Measurements from ENCODE around the gene NAV1. TPM values are rescaled to one million over a fixed set of nuclear protein-coding genes. Genes with fewer than 3 reads are reported as not detected.

NAV1 gene
- total and polyA plus RNA-seq, 2 experiments from 2014 or later, result 22.7 to 37.4 TPM

DNA sequence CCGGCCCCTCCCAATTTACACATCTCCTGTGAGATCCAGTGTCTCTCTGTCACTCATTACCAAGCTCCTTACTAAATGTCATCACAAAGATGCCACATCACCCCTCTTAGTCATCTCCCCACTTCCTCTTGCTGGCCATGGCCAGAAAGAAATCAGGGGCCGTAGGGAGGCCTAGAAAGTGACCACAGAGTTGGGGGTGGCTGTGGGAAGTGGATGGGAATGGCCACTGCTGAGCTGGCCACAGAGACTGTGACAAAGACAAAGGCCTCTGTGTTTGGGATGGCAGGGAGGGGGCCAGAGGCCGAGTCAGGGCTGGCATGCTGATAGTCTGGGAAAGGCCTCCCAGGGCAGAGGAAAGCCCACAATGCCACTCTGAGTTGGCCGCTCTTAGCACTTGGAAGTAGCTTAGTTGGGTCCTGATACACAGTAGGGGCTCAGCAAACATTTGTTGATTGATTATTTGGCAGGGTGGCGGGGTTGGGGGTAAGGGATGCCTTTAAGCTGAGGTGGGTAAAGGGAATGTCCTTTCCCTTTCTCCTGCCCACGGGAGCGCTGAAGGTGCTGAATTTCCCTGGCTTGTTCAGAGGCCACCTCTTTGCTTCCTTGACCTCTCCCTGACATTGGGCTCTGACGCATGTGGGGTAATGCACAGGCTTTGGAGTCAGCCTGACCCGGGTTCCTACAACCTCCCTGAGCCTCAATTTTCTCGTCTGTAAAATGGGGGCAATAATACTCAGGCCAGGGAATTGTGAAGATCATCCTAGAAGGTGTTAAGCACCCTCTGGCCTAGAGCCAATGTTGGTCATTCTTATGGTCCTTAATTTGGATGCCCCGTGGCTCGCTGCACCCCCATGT, 13.2 kb downstream of the NAV1 start (continued):
- TF ChIP-seq, protein P1, sequence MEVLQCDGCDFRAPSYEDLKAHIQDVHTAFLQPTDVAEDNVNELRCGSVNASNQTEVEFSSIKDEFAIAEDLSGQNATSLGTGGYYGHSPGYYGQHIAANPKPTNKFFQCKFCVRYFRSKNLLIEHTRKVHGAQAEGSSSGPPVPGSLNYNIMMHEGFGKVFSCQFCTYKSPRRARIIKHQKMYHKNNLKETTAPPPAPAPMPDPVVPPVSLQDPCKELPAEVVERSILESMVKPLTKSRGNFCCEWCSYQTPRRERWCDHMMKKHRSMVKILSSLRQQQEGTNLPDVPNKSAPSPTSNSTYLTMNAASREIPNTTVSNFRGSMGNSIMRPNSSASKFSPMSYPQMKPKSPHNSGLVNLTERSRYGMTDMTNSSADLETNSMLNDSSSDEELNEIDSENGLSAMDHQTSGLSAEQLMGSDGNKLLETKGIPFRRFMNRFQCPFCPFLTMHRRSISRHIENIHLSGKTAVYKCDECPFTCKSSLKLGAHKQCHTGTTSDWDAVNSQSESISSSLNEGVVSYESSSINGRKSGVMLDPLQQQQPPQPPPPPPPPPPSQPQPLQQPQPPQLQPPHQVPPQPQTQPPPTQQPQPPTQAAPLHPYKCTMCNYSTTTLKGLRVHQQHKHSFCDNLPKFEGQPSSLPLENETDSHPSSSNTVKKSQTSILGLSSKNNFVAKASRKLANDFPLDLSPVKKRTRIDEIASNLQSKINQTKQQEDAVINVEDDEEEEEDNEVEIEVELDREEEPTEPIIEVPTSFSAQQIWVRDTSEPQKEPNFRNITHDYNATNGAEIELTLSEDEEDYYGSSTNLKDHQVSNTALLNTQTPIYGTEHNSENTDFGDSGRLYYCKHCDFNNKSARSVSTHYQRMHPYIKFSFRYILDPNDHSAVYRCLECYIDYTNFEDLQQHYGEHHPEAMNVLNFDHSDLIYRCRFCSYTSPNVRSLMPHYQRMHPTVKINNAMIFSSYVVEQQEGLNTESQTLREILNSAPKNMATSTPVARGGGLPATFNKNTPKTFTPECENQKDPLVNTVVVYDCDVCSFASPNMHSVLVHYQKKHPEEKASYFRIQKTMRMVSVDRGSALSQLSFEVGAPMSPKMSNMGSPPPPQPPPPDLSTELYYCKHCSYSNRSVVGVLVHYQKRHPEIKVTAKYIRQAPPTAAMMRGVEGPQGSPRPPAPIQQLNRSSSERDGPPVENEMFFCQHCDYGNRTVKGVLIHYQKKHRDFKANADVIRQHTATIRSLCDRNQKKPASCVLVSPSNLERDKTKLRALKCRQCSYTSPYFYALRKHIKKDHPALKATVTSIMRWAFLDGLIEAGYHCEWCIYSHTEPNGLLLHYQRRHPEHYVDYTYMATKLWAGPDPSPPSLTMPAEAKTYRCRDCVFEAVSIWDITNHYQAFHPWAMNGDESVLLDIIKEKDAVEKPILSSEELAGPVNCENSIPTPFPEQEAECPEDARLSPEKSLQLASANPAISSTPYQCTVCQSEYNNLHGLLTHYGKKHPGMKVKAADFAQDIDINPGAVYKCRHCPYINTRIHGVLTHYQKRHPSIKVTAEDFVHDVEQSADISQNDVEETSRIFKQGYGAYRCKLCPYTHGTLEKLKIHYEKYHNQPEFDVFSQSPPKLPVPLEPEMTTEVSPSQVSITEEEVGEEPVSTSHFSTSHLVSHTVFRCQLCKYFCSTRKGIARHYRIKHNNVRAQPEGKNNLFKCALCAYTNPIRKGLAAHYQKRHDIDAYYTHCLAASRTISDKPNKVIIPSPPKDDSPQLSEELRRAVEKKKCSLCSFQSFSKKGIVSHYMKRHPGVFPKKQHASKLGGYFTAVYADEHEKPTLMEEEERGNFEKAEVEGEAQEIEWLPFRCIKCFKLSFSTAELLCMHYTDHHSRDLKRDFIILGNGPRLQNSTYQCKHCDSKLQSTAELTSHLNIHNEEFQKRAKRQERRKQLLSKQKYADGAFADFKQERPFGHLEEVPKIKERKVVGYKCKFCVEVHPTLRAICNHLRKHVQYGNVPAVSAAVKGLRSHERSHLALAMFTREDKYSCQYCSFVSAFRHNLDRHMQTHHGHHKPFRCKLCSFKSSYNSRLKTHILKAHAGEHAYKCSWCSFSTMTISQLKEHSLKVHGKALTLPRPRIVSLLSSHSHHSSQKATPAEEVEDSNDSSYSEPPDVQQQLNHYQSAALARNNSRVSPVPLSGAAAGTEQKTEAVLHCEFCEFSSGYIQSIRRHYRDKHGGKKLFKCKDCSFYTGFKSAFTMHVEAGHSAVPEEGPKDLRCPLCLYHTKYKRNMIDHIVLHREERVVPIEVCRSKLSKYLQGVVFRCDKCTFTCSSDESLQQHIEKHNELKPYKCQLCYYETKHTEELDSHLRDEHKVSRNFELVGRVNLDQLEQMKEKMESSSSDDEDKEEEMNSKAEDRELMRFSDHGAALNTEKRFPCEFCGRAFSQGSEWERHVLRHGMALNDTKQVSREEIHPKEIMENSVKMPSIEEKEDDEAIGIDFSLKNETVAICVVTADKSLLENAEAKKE (CRISPR knock-in tag; IDR thresholded peaks at IDR 0.05), result no peak

DNA sequence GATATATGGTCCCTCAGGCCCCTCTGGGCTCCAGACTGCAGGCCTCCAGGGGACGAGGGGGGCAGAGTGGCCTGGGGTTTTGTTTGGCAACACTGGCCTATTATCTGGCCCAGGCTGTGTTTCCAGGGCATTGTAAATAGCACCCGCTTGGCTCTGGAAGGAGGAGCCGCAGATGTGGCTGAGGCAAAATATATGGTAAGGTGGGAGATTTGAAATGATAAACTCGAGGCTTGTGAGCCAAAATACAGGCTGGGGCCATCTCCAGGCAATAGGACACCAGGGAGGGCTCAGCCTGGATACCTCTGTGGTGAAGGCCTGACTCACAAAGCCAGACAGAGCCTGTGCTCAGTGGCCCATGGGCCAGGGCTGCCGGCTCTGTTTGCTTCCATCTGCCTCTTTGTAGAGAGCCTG, 14.0 kb downstream of the NAV1 start:
- no peak overlapping the region for H3K27ac Mint-ChIP-seq
- no peak overlapping the region for H3K4me3 Mint-ChIP-seq
- no peaks in the 10 kb centered on the region for H3K36me3 Mint-ChIP-seq (ENCODE audit: low read depth)
- Histone ChIP-seq H3F3A (replicated peaks; ENCODE audit: low read depth) (no peaks in the 10 kb centered on the region), H3K4me3 (no peak overlapping the region), H3K27ac (ENCODE audit: low read depth) (no peak overlapping the region), H2AFZ (no peak overlapping the region), H3K27me3 (ENCODE audit: insufficient read depth) (no peaks in the 10 kb centered on the region), H3K4me1 (ENCODE audit: insufficient read depth) (no peaks in the 10 kb centered on the region; the same call in 1 of the 2 replicates), H3K36me3 (ENCODE audit: insufficient read depth) (no peaks in the 10 kb centered on the region), H3K4me2 (no peak overlapping the region), H3K79me2 (replicated peaks; ENCODE audit: insufficient read depth) (no peaks in the 10 kb centered on the region), H4K20me1 (replicated peaks; ENCODE audit: insufficient read depth) (no peaks in the 10 kb centered on the region), H3K9me2 (ENCODE audit: insufficient read depth) (no peaks in the 10 kb centered on the region)
- peaks cover 10% of the 10 kb centered on the region for H3K4me1 Mint-ChIP-seq
- peaks cover 7% of the 10 kb centered on the region for H3K27me3 Mint-ChIP-seq (ENCODE audit: insufficient read depth, low read depth, poor library complexity)
- no peak for DNase-seq (ENCODE audit: low spot score)
- no peaks in the 10 kb centered on the region for H3K9me3 Mint-ChIP-seq
- peak; percentile 22; the same call in 2 of the 3 replicates for ATAC-seq
- no peak for TF ChIP-seq STAT1 (IDR thresholded peaks at IDR 0.05; ENCODE audit: unreplicated experiment)
- TF ChIP-seq NANOG (IDR thresholded peaks at IDR 0.05; ENCODE audit: borderline replicate concordance), result no peak
- TF ChIP-seq POLR2AphosphoS5 (IDR thresholded peaks at IDR 0.05; ENCODE audit: low read depth), result no peak
